ENCODE results near the gene BCL2L11.
A peak's percentile ranks its signal among the peaks of the same experiment; 100 is the strongest.

Gene BCL2L11

DNA sequence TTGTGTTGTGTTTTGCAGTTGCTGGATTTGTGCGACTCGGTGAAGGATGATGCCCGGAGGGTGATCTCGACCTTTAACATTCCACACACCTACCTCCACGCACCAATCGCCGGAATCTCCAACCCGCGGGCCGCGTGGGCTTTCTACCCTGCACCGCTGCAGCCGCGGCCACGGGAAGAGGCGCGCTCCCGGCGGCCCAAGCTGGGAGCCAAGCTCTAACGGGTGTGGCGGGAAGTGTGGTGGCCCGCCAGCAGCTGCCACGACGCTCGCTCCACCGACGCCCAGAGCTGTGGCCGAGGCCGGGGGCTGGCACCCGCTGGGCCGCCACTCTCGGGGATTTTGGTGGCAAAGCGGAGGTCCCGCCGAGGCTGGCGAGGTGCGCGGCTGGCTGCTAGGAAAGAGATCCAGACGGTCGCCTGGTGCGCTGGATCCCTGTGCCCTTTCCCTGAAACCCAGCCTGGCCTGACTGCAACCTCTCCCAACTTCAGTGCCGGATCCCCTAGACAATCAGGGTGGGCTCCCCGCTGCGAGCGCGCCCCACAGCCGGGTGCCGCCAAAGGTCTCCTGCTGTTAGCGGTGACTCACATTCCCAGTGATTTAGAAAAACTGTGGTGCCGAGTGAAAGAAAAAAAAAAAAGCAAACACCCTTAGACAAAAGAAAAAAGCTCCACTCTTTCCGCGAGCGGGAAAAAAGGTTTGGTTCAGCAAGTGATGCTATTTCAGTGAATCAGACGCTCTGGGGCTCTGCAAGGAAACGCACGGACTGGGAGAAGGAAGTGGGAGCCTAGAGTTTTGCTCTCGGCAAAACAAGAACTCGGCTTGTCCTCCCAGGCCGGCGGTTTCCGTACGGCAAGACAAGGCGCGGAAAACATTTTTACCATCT is 2.9 kb upstream of the BCL2L11 start:
- DNase-seq: peak in 3 of 5 experiments; percentile 9 to 25 (median 13)

DNA sequence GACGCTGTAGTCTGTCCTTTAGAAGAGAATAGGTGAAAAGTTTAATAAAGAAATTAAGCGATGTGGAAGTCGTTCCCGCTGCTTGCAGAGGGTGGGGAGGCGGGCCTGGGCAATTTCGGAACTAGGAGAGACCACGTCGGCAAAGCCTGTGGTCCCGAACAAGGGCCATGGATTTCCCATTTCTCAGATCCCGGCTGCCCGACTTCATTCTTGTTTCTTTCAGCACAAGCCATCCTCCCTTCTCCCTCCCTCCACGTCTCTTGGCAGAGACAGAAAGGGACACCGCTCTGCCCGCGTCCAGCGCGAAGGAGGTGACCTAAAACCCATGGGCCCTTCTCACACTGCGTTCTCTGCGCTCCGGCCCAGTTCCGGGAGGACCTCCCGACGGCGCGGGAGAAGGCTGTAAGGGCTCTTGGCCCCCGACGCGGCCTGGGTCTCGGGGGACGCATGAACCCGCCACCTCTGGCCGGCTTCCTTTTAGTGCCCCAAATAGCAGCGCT is 2.2 kb upstream of the BCL2L11 start:
- no peak for DNase-seq

DNA sequence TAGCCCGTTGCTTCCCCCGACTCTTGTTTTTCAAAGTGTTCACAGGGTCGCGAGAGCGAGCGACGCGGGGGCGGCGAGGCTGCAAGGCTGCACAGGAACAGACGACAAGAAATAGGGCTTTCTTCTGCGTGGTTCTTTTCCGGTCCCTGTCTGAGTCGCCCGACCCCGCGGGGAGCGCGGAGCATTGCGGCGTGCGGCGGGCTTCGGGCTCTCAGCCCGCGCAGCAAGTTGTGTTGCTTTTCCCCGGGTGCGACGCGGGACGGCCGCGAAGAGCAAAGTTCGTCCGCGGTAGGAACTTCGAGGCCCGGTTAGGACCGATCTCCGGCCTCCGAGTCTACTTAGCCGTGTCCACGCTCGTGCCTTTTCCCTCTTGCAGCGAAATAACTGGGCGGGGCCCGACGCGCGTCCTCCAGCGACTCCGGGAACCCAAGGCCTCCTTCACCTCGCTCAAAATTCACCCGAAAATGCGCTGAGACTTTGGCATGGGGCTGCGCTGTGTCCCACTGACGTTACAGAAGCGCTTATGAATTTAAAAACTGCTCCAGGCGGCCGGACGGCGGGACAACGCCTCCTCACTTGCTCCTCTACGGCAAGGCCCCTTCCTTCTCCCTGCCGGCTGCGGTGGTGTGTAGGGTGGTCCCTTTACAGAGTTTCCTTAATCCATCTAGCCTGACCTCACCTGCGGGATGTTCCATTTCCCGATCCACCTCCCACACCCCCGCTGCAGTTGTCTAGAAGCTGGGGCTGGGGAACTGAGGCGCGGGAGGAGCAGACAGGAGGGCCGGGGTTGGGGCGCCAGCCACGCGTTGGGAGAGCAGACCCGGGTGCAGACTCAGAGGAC is 1.5 kb upstream of the BCL2L11 start:
- peak in 3 of 5 experiments; percentile 18 to 35 (median 27) for DNase-seq

DNA sequence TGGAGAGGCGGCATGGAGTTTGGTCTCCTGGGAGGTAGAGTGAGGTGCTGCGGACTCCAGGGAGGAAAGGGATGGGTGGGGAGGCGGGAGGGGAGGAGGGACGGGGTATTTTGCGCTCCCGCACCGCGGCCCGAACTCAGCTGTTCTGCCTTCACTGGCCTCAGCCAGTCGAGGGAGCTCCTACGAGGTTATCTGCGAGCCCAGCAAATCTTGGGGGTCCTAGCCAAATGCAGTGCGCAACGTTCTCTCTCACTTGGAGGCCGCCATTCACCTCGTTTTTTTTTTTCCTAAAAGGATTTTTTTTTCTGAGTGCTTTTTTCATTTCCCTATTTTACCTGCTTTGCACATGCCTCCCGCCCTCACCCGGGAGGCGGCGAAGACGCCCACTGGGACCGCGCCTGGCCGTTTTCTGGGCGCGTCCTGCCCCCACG is 877 bp upstream of the BCL2L11 start:
- peak in 1 of 5 experiments; percentile 2 for DNase-seq

DNA sequence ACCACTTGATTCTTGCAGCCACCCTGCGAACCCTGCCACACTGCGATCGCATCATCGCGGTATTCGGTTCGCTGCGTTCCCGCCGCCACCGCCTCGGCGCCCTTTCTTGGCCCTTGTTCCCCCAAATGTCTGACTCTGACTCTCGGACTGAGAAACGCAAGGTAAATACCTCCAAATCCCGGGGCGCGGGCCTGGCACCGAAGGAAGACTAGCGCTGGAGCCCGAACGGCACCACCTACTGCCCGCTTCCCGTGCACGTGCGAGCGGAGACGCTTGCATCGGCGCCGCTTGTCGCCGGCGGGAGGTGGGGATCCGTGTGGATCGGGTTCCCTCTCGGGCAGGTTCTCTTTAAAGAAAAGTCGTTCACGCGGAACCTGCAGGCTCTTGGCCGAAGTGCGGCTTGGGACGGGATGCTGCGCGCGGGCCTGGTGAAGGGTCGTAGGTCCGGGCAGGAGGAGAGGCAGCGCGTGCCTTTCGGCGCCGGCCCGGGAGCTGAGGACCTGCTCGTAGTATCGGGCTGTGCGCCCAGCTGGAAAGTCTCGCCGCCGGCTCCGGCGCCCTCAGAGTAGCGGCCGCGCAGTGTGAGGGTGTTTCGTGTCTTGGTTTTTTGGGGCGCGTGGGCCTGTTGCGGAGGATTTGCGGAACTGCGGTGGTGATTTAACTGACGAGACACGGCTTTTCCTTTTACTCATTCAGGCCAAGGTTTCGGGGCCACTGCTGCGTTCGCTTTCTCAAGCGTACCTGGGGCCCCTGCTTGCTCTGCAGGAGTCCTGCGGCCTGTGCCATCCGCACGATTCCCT is 514 bp downstream of the BCL2L11 start:
- DNase-seq: peak in 4 of 5 experiments; percentile 27 to 59 (median 38)

DNA sequence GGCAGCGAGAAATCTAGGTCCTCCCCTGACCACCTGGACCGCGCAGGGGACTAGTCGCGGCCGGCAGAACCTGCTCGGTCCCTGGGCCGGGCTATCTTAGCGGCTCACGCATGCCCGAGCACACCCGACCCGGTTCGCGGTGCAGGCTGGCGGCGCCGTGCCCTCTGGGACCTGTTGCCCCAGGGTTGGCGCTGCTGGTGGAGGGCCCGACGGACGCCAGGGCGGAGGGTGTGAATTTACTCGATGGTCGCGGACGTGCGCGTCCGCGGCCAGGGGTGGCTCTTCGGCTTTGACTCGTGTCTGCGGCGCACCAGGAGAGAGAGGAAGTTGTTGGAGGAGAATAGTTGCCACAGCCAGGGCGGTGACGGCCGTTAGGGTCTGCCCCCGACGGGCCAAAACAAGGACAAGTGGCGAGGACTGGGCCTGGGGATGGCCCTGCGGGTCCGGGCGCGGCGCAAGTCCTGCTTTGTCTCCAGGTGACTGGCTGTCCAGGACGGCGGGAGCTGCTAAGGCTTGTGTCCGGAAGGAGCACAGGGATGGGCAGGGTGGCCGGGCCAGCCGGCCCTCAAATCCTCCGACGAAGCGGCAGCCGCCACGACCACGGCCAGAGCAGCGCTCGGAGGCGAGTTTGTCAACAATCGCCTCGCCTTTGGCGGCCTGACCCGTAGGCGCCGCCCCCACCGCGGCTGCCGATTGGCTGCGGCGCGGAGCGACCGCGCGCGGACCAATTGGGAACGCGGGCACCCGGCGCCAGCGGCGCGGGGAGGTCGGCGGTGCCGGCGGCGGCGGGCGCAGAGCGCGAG is 1.3 kb downstream of the BCL2L11 start:
- peak; percentile 60 to 78 (median 68) for DNase-seq

DNA sequence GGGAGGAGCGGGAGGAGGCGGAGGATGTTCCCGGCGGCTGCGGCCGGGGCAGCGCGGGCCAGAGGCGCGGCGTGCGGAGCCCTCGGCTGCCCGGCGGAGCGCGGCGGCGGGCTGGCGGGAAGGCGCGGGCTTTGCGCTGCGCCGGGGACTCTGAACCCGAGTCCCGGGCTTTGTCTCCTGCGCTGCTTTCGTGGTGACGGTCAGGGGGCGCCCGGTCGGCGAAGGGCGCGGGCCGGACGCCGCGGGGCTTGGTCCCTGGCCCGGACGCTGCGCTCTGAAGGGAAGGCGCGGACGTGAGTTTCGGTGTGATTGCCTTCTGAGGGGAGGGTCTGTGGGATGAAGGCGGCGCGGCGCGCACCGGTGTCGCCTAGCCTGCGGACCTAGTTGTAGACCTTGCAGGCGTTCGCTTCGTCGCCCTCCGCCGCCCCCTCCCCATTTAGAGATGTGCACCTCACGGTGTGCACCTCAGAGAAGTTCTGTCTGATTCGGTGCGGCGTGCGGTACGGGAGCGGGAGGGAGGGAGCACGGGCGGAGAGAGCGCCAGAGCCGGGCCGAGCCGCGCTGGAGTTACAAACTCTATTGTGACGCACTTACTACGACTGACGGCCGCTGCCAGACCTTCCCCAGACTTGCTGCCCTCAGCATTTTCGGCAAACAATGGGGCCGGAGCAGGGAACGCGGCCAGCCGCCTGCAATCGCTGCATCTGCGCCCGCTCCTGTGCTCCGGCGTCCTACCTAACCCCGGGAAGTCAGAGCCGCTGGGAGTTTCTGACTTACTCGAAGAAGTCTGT is 2.1 kb downstream of the BCL2L11 start:
- peak in 3 of 5 experiments; percentile 5 to 31 (median 25) for DNase-seq

DNA sequence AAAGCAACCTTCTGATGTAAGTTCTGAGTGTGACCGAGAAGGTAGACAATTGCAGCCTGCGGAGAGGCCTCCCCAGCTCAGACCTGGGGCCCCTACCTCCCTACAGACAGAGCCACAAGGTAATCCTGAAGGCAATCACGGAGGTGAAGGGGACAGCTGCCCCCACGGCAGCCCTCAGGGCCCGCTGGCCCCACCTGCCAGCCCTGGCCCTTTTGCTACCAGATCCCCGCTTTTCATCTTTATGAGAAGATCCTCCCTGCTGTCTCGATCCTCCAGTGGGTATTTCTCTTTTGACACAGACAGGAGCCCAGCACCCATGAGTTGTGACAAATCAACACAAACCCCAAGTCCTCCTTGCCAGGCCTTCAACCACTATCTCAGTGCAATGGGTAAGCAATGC is 3.0 kb downstream of the BCL2L11 start:
- DNase-seq: no peak

DNA sequence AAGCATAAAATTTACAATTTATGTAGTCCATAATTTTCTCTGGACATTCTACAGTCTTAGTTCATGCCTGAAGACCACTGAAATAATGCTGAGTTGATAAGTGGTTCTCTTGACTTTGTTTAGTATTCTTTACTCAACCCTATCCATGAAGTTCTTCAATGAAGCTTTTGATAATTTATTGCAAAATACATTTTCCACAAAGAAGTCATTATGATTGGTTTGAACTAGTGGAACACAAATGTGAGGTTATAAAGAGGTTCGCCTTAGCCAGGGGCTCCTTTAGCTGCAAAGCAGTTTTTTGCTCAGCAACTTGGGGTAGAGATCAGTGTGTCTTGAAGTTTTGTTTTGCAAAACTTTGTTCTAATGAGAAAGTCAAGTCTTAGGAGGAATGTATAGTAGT is 5.9 kb downstream of the BCL2L11 start:
- no peak for DNase-seq

DNA sequence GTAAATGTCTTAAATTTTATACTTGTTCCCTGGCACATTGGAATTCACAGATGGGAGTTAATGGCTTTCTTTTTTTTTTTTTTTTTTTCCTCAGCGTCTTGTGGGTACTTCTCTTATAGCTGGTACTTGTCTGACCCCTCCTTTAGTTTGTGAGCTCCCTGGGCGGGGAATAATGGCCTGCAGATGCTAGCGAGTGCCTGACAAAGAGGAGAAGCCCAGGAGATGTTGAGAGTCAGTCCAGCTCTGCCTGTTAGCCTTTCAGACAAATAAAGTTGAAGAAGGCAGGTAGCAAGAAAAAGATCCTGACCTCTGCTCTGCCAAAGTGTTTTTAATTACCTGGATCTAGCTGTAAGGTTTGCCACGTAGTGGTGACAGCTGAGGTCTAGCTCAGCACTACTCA is 6.6 kb downstream of the BCL2L11 start:
- DNase-seq: no peak

DNA sequence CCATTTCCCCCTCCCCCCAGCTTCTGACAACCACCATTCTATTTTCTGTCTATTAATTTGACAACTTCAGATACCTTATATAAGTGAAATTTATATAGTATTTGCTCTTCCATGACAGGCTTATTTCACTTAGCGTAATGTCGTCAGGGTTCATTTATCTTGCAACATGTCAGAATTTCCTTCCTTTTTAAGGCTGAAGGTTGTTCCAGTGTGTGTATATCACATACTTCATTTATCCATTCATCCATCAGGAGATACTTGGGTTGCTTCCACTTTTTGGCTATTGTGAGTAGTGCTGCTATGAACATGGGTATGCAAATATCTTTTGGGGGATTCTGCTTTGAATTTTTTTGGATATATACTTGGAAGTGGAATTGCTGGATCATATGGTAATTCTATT is 7.4 kb downstream of the BCL2L11 start:
- DNase-seq: no peak

DNA sequence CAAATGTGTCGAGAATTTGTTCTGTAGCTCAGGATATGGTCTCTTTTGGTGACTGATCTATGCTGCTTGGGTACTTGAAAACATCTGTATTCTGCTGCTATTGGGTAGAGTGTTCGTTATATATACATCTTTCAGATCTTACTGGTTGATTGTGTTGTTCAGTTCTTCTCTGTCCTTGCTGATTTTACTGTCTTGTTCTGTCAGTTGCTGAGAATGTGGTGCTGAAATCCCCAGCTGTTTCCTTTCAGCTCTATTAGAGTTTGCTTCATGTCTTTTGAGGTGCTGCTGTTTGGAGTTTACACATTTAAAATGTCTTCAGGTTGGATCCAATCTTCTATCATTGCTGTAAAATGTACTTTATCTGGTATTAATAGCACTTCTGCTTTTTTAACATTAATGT is 12.9 kb downstream of the BCL2L11 start:
- DNase-seq: no peak

DNA sequence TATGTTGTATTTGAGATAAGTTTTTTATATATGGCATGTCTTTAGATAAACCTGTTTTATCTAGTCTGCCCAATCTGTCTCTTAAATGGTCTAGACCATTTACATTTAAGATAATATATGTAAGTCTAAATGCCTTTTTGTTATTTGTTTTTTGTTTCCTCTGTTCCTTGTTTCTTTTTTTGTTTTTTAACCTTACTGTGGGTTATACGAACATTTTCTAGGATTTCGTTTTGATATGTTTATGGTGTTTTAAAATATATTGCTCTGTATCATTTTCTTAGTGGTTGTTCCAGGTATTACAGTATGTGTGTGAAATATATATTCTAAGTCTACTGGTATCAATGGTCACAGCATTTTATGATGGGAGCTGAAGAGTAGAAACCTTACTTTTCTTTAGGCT is 13.3 kb downstream of the BCL2L11 start:
- no peak for DNase-seq

DNA sequence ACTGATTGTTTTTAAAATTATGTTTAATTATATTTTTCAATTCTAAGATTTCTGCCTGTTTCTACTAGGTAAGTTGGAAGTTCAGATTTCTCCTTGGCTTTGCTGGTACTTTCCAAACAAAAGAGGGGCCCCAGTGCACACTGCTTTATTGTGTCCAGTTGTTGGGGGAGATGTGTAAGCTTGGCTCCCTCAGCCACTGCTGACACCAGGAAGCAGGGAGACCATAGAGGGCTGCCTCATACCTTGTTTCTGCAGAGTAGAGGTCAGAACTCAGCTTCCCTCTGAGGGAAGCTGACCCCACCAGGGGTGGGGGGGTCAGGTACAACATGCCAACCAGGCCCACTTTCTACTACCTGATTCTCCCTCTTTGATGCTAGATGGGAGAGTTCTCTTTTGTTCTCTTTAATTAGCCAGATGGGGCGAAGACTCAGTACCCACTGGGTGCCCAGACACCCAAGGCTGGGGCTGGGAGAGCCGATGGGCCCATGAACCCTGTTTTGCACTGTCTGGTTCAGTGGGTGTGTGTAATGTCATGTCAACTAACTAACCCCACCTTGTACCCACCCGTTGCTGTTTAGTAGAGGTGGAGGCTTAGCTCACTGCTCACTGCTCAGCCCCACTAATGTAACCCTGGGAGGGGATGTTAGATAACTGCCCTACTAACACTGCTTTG is 14.7 kb downstream of the BCL2L11 start:
- DNase-seq: no peak

DNA sequence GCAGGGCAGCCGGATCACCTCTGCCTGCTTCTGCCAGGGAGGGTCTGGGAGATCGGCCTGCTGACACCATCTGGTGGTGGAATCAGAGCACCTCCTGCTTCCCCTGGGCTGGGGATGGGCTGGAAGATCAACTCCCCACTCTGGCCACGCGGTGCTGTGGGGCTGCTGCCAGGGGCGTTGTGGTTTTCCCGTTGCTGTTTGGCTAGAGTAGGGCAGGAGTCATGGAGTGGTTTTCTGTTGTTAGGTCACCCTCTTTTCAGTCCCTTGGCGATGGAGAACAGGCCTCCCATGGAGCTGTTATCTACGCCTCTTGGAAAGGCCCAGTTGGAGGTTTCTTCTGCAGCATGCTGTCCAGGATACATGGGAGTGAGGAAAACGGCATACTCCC is 15.2 kb downstream of the BCL2L11 start:
- no peak for DNase-seq

DNA sequence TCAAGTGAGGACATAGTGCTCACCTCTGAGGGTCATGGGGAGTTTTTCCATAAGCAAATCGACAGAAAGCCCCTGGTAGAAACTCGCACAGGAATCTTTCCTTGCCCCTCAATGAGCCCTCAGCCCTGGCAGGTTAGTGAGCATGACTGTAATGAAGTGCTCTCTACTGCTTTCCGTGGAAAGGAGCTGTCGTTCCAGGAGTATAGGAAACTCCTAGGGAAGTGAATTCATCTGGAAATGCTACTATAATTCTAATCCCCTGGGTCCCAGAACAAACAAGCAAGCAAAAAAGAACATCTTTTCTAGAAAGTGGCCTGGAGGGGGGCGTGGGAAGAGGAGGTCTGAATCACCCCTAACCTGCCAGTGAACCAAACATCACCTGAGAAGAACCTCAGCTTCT is 18.1 kb downstream of the BCL2L11 start:
- DNase-seq: no peak

DNA sequence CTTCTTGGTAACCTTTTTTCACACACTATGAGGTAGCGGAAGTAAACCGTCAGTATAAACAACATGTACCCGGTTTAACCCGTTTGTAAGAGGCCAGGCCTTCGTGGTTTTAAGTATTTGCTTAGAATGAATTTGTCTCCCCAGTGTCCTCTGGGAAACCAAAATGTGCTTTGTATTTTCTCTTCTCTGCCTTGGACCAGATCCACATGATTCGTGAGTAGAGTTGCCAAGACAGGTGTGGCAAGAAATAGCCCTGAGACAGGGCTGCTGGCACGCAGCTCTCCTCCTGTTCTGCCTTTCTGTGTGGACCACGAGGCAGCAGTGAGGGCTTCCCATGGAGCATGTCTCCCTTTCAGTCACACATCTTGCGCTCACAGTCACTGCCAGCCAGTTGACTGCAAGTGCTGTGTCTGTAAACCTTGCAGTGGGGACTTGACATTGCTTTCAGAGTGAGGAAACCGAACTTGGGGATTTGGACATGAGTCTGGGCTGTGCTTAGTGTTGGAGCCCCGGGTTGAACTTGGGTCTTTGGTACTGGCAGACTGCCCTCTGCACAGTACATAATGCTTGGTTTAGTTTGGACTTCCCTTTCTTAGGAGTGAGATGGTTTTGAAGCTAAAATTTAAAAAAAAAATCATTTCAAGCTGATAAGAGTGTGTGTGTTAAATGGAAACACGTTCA is 19.1 kb downstream of the BCL2L11 start:
- no peak for DNase-seq

DNA sequence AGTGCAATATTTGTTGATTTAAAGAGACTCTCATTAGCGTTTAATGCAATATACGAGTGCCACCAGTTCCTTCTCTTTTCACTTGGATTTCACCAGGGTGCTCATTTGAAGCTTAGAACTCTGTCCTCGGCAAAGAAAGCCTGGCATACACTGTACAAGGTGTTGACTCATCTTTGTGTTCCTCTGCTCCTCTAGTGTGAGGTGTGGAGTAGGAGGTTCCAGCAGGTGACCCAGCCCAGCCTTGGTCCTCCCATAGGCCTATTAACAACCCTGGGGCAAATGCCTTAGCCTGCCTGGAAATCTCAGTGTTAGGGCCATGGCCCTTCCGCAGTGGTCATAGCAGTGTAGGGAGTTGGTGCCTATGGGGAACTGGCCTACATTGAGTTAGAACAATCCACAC is 20.1 kb downstream of the BCL2L11 start:
- no peak for DNase-seq

DNA sequence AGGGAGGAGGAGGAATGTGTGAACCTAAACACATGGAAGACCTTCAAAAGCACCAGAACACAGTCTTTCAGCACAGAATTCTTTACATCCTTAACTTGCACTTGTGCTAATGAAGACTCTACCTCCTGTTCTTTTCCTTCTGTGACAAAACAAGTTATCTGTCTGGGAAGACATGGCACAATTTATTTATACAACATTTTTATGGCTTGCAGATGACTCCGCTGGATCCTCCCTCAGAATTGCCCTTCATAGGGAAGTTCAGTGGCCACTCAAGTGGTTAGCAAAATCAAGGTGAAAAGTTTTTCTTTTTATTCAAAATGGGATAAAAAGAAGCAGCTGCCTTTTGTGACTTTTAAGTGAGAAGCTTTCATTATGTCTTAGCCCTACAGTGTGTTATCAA is 21.4 kb downstream of the BCL2L11 start:
- DNase-seq: no peak

Measured in T-helper 2 cell (primary cell).